HepG2 (cell line): ENCODE results near the gene C1QTNF6. TPM values are rescaled to one million over a fixed set of nuclear protein-coding genes. Genes with fewer than 3 reads are reported as not detected.
A peak's percentile ranks its signal among the peaks of the same experiment; 100 is the strongest.

Experiments
- ATAC-seq: fragments of 200-7000 bp; cut with Tn5 transposase; 3 replicates; pipeline ENCODE4 v1.9.1; 2020; ENCODE audit warnings: mild to moderate bottlenecking, moderate library complexity
- BruUV-seq: library from RNA; stranded (reverse); fragments of 400-500 nt; replicated peaks from 2 replicates; lab custom pipeline; 2021; lab: Mats Ljungman, UMichigan
- CTCF ChIA-PET: fragments of 300-600 bp; formaldehyde crosslinking; extraction: SDS; loops from one replicate; lab custom pipeline; 2021; ENCODE audit warnings: low total read pairs, inconsistent platforms, low intra/inter-chr PET ratio; lab: Yijun Ruan, JAX
- POLR2A ChIA-PET: fragments of 350-600 bp; sonication (Branson Sonifier 250); formaldehyde crosslinking; loops from one replicate; lab custom pipeline; 2020; ENCODE audit warnings: antibody characterized with exemption, inconsistent platforms; lab: Yijun Ruan, JAX
- DNase-seq: peaks from one replicate; pipeline ENCODE4 v3.0.0-alpha.2; 2015; ENCODE audit warnings: low spot score
- FAIRE-seq: peaks from 3 replicates; lab custom pipeline; 2011; peaks lifted over from hg19 to GRCh38; lab: Jason Lieb, UNC
- H2AFZ ChIP-seq: one replicate; pipeline ENCODE4 v1.6.1; 2011; ENCODE audit warnings: low read length, inconsistent platforms
- H3K27ac ChIP-seq: fragments of 300-600 bp; 3 replicates; pipeline ENCODE4 v1.8.0; 2011; ENCODE audit warnings: mixed run types, mild to moderate bottlenecking, mixed read lengths, low read length, inconsistent platforms; ENCODE audit not compliant: insufficient read depth; ENCODE audit errors: extremely low read length
- H3K27me3 ChIP-seq, 2 experiments: fragments of 200-600 bp in 1 of 2; 2 replicates in 1 of 2; 3 replicates in 1 of 2; pipeline versions ENCODE4 v1.6.0 to v1.8.0; 2011; ENCODE audit warnings: low read length in 2 of 2, mild to moderate bottlenecking in 2 of 2, moderate library complexity in 2 of 2, inconsistent platforms in 1 of 2; ENCODE audit not compliant: insufficient read depth in 2 of 2, control insufficient read depth in 1 of 2
- H3K36me3 ChIP-seq, 2 experiments: fragments of 200-600 bp in 1 of 2; replicated peaks in 1 of 2; 2 replicates in 1 of 2; 3 replicates in 1 of 2; pipeline versions ENCODE4 v1.5.1 to v1.8.0; 2011; ENCODE audit warnings: low read length in 2 of 2, inconsistent platforms in 1 of 2; ENCODE audit not compliant: insufficient read depth in 2 of 2, control insufficient read depth in 1 of 2
- H3K4me1 ChIP-seq: 2 replicates; pipeline ENCODE4 v1.5.1; 2012; ENCODE audit warnings: low read length, inconsistent platforms; ENCODE audit not compliant: insufficient read depth
- H3K4me2 ChIP-seq: 2 replicates; pipeline ENCODE4 v1.6.0; 2011; ENCODE audit warnings: low read depth, low read length, inconsistent platforms
- H3K4me3 ChIP-seq, 3 experiments: fragments of 200-600 bp in 1 of 3; sonication (generic), shearing (Covaris generic) in 1 of 3; replicated peaks in 1 of 3; 2 replicates each; pipeline ENCODE4 v1.5.1; 2011 to 2016; ENCODE audit warnings: low read length in 3 of 3, inconsistent platforms in 2 of 3, low read depth in 2 of 3, mild to moderate bottlenecking in 2 of 3, control low read depth in 1 of 3, mixed read lengths in 1 of 3; ENCODE audit not compliant: insufficient read depth in 1 of 3
- H3K79me2 ChIP-seq: one replicate; pipeline ENCODE4 v1.6.1; 2011; ENCODE audit warnings: low read length, inconsistent platforms; ENCODE audit not compliant: insufficient read depth
- H3K9ac ChIP-seq: 2 replicates; pipeline ENCODE4 v1.6.0; 2011; ENCODE audit warnings: mild to moderate bottlenecking, low read depth, low read length, inconsistent platforms; ENCODE audit not compliant: insufficient read depth
- H3K9me3 ChIP-seq: 2 replicates; pipeline ENCODE4 v1.5.1; 2012; ENCODE audit warnings: mild to moderate bottlenecking, low read length
- H4K20me1 ChIP-seq: 2 replicates; pipeline ENCODE4 v1.6.0; 2011; ENCODE audit warnings: inconsistent platforms, mild to moderate bottlenecking, low read length, moderate library complexity; ENCODE audit not compliant: insufficient read depth
- FOXA1 ChIP-seq, 2 experiments: fragments of 450-650 bp in 1 of 2; sonication (generic) in 1 of 2; formaldehyde crosslinking in 1 of 2; IDR thresholded peaks; 2 replicates each; pipeline versions ENCODE4 v1.4.0 to v1.6.1; 2016 to 2020; ENCODE audit warnings: missing genetic modification reagents in 1 of 2
- NR1H2 ChIP-seq: sonication (generic); formaldehyde crosslinking; IDR thresholded peaks from 2 replicates; pipeline ENCODE4 v1.8.1; 2022; ENCODE audit warnings: low read depth, missing genetic modification reagents, borderline replicate concordance
- ZNF263 ChIP-seq: sonication (generic); formaldehyde crosslinking; IDR thresholded peaks from 2 replicates; pipeline ENCODE4 v1.4.0; 2020; ENCODE audit warnings: missing genetic modification reagents
- ZNF30 ChIP-seq: sonication (generic); formaldehyde crosslinking; IDR thresholded peaks from 2 replicates; pipeline ENCODE4 v1.5.0; 2020; ENCODE audit warnings: mild to moderate bottlenecking, missing genetic modification reagents
- WGBS: methylation state at CpG from one replicate; pipeline ENCODE4 v1.1.6; 2017; ENCODE audit warnings: low lambda C conversion rate; 5-methylcytosine and 5-hydroxymethylcytosine counted together
- in situ Hi-C: cut with HindIII; loops from 2 replicates; pipeline ENCODE4 v1.10.0; 2017; ENCODE audit warnings: low pct_unique_long_range_greater_than_20kb; ENCODE audit not compliant: extremely low pct_ligation_motif_present
- intact Hi-C: fragments of 100-400 bp; cut with micrococcal nuclease; formaldehyde crosslinking; loops from one replicate; pipeline ENCODE4 v1.10.0; 2022; ENCODE audit not compliant: unreplicated experiment
- polyA plus RNA-seq, 8 experiments: library from polyadenylated mRNA; depleted of rRNA in 3 of 8; stranded (reverse) in 7 of 8; unstranded in 1 of 8; fragments of >200 nt; fragmentation: Illumina TruSeq in 4 of 8; extraction: Trizol in 4 of 8; gene quantifications; 2 replicates each; pipeline versions ENCODE4 v1.2.1 to v1.2.3, GENCODE V29; 2011 to 2016; ENCODE audit warnings: low read depth in 4 of 8, missing spikeins in 1 of 8, mixed read lengths in 1 of 8; ENCODE audit not compliant: insufficient read depth in 1 of 8
- total RNA-seq, 5 experiments: library from RNA; depleted of rRNA; stranded (reverse); fragments of >200 nt; fragmentation: Illumina TruSeq; extraction: Trizol; gene quantifications; 2 replicates each; pipeline ENCODE4 v1.2.3, GENCODE V29; 2016; ENCODE audit warnings: low read depth in 1 of 5
- TF ChIP-seq, protein P1 (sequence below): sonication (generic); formaldehyde crosslinking; conservative IDR thresholded peaks from 2 replicates; pipeline ENCODE4 v1.4.0; 2020; ENCODE audit warnings: missing genetic modification reagents

C1QTNF6 gene
- total and polyA plus RNA-seq, 2 of the 13 experiments (the other 11 are each of a cell fraction or from before 2014, with no cell fraction given): 2.7 to 6.9 TPM

GRCh38 chr22:37138849-37139561, 49.0 kb downstream of the C1QTNF6 start:
- H3K9me3 ChIP-seq: no peaks in the 10 kb centered on the region
- no peaks in the 10 kb centered on the region for H3K79me2 ChIP-seq
- no peak overlapping the region for H3K9ac ChIP-seq
- POLR2A ChIA-PET: no interaction called here
- no peaks in the 10 kb centered on the region for H3K36me3 ChIP-seq
- peaks cover 5 to 40% of the 10 kb centered on the region in 2 experiments; a peak in 4 of 5 replicates for H3K27me3 ChIP-seq
- 49% methylated on average over 15 of the region's 16 CpGs for WGBS
- no peak overlapping the region for H2AFZ ChIP-seq
- CTCF ChIA-PET: no interaction called here
- H3K27ac ChIP-seq: no peak overlapping the region
- intact Hi-C loops (no loop called here), in situ Hi-C loops (no loop called here)
- ATAC-seq (no peak), FAIRE-seq (no peak), DNase-seq (no peak)
- no peaks in the 10 kb centered on the region for H3K4me1 ChIP-seq
- no peak overlapping the region for H3K4me2 ChIP-seq
- H4K20me1 ChIP-seq: no peaks in the 10 kb centered on the region
- no peak overlapping the region for H3K4me3 ChIP-seq
- TF ChIP-seq ZNF263 (CRISPR knock-in tag): 0 out of 2 replicates have a peak, but pooled peaks have one; percentile 27
- TF ChIP-seq, protein P1, sequence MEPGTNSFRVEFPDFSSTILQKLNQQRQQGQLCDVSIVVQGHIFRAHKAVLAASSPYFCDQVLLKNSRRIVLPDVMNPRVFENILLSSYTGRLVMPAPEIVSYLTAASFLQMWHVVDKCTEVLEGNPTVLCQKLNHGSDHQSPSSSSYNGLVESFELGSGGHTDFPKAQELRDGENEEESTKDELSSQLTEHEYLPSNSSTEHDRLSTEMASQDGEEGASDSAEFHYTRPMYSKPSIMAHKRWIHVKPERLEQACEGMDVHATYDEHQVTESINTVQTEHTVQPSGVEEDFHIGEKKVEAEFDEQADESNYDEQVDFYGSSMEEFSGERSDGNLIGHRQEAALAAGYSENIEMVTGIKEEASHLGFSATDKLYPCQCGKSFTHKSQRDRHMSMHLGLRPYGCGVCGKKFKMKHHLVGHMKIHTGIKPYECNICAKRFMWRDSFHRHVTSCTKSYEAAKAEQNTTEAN (CRISPR knock-in tag): no peak
- no TSS peak for BruUV-seq

- TF ChIP-seq FOXA1 (IDR thresholded peaks at IDR 0.05): no peak
- TF ChIP-seq FOXA1 (CRISPR knock-in tag; IDR thresholded peaks at IDR 0.05): no peak
- no peak for TF ChIP-seq ZNF30
- no peak for TF ChIP-seq NR1H2 (CRISPR knock-in tag)
- Histone ChIP-seq H4K20me1 (no peaks in the 10 kb centered on the region), H3K9ac (no peak overlapping the region), H3K9me3 (no peaks in the 10 kb centered on the region), H3K27ac (no peak overlapping the region), H3K36me3 (no peaks in the 10 kb centered on the region), H3K4me3 (no peak overlapping the region), H3K4me1 (0 out of 2 replicates have a peak, but pooled peaks cover 5% of the 10 kb centered on the region), H3K79me2 (no peaks in the 10 kb centered on the region), H3K4me2 (no peak overlapping the region), H2AFZ (no peak overlapping the region), H3K27me3 (peaks cover 5 to 38% of the 10 kb centered on the region in 2 experiments; a peak in 4 of 5 replicates)
- CTCF ChIA-PET: no interaction called here
- ATAC-seq (no peak), DNase-seq (no peak), FAIRE-seq (no peak)
- WGBS: 5% methylated on average over 6 of the region's 6 CpGs
- intact Hi-C loops (no loop called here), in situ Hi-C loops (no loop called here)
- no TSS peak for BruUV-seq
- POLR2A ChIA-PET: no interaction called here
Observed at GRCh38 chr22:37137903-37138665, 50.0 kb downstream of the C1QTNF6 start.
